Stimulated activated CD8-positive, alpha-beta memory T cell treated with anti-CD3 and anti-CD28 coated beads, Interleukin-12 subunit alpha, Interleukin-12 subunit beta, amount 100 ng/mL, for 24 hours (primary cell): Measurements from ENCODE around the gene ARL2BP.
A peak's percentile ranks its signal among the peaks of the same experiment; 100 is the strongest.

Source experiments
- DNase-seq: peaks from one replicate; pipeline ENCODE4 v3.0.0-alpha.2; 2020; ENCODE audit errors: extremely low read depth

Gene ARL2BP

DNA sequence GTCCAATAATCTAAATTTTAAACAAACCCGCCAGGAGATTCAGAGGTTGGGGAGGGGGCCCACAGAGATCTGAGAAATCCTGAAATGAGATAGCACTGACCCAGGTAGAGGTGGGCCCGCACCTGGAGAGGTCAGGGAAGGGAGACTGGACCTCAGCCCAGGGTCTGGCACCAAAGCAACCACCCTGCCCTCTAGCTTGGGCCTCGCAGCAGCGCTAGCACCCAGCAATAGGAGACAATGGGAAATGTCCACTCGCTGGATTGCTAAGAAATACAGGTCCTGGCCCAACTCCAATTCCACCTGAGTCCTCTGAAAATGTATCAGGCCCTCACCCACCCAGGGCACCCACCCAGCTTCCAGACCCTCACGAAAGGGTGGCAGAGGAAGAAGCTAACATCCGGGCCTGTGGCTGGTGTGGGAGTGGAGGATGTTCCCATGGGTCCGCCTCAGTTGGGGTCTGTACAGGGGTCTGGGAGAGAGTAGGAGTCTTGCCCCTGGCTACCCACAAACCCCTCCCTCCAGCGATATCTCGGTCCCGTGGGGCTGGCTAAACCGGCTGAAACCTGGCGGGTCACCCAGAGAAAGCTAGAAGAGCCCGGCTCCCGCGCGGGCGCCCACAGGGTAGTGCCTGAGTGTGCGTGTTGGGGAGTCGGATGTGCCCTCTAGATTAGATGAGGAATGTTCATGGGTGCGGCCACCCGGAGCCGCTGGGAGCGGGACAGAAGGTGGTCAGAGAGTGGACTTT is 38.3 kb downstream of the ARL2BP start:
- no peak for DNase-seq

DNA sequence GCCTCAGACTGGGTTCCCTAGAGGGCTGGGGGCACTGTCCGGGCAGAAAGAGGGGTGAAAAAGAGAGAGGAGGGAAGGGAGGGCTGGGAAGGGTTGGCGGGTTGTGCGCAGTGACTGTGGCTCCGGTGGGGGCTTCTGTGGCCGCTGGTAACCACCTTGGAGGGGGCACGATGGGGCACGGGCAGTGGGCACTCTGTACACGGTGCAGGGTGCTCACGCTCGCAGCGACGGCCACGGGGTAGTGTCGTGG is 38.8 kb downstream of the ARL2BP start:
- DNase-seq, result no peak

- DNase-seq, result no peak
These were observed 39.3 kb downstream of the ARL2BP start, which contains the start of gene PLLP for GRCh38 chr16:57284209-57284951. TSS of gene PLLP (minus strand) at chr16:57284672. CDS start at chr16:57284540, 132 bp downstream.

- DNase-seq, result no peak
These were observed 39.9 kb downstream of the ARL2BP start for GRCh38 chr16:57284952-57285363.

GRCh38 chr16:57285379-57285778 is 40.3 kb downstream of the ARL2BP start:
- DNase-seq, result no peak

GRCh38 chr16:57289391-57290257 is 44.6 kb downstream of the ARL2BP start:
- no peak for DNase-seq

DNA sequence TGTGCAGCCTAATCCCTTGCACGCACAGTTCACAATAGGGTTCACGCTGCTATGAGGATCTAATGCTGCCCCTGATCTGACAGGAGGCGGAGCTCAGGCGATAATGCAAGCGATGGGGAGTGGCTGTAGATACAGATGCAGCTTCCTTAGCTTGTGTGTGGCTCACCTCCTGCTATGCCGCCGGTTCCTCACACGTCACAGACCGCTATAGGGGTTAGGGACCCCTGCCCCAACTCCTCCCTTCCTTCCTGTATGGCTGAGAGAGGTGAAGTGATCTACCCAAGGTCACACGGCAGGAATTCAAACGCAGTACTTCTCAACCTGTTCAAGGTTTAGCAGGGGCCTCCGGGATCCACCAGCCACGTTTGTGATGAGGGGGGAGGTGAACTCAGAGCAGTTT is 52.8 kb downstream of the ARL2BP start:
- no peak for DNase-seq

GRCh38 chr16:57299009-57299718 is 54.1 kb downstream of the ARL2BP start:
- DNase-seq, result no peak

- DNase-seq, result no peak
These were observed 54.8 kb downstream of the ARL2BP start for GRCh38 chr16:57299719-57300386.

- DNase-seq, result peak; percentile 90
These were observed 55.5 kb downstream of the ARL2BP start for GRCh38 chr16:57300387-57301125.

- no peak for DNase-seq
These were observed 56.2 kb downstream of the ARL2BP start for GRCh38 chr16:57301126-57301817.
